Measurements from ENCODE around the gene LIN7B. TPM values are rescaled to one million over a fixed set of nuclear protein-coding genes. Genes with fewer than 3 reads are reported as not detected.
A peak's percentile ranks its signal among the peaks of the same experiment; 100 is the strongest.
"Not testable (repeated sequence)": the region's sequence is repeated elsewhere in the genome, so short reads cannot be mapped to it uniquely, and the experiment has no call there.

LIN7B gene
- total RNA-seq, 4 donors from 2014 or later: 25.7 to 97.9 (median 34.0) TPM

DNA sequence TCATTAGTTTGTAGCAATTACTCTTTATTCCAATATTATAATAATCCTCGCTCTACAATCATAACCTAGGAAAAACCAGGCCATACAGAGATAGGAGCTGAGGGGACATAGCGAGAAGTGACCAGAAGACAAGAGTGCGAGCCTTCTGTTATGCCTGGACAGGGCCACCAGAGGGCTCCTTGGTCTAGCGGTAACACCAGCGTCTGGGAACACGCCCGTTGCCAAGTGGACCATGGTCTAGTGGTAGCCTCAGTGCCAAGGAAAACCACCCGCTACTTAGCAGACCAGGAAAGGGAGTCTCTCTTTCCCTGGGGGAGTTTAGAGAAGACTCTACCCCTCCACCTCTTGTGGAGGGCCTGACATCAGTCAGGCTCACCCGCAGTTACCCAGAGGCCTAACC lies 39.3 kb upstream of the LIN7B start:
- H3K4me3 ChIP-seq; in situ Hi-C loops (cut with MboI; ENCODE audit: low sequenced_read_pairs in 4 of 4); ATAC-seq; H3K36me3 ChIP-seq; H3K9me3 ChIP-seq; H3K27me3 ChIP-seq: not testable (repeated sequence)
- peak overlapping the region; percentile 85 to 95 (median 92) for H3K27ac ChIP-seq
- DNase-seq: peak; percentile 66 to 85
- peaks cover 14 to 16% of the 10 kb centered on the region in 2 donors for H3K4me1 ChIP-seq
- TF ChIP-seq, protein P1, sequence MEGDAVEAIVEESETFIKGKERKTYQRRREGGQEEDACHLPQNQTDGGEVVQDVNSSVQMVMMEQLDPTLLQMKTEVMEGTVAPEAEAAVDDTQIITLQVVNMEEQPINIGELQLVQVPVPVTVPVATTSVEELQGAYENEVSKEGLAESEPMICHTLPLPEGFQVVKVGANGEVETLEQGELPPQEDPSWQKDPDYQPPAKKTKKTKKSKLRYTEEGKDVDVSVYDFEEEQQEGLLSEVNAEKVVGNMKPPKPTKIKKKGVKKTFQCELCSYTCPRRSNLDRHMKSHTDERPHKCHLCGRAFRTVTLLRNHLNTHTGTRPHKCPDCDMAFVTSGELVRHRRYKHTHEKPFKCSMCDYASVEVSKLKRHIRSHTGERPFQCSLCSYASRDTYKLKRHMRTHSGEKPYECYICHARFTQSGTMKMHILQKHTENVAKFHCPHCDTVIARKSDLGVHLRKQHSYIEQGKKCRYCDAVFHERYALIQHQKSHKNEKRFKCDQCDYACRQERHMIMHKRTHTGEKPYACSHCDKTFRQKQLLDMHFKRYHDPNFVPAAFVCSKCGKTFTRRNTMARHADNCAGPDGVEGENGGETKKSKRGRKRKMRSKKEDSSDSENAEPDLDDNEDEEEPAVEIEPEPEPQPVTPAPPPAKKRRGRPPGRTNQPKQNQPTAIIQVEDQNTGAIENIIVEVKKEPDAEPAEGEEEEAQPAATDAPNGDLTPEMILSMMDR (IDR thresholded peaks at IDR 0.05 in 4 of 5, conservative IDR thresholded peaks at IDR 0.05 in 1 of 5): peak; percentile 67 to 84 (median 80)
- intact Hi-C loops (cut with DNase I; ENCODE audit: low total_unique reads): loop anchor here (1.0 to 5.0 kb wide), 5 partner anchors 10 to 1963 kb away; partner anchors contain the start of genes GYS1, RUVBL2, SNRNP70 and ZC3H4

DNA sequence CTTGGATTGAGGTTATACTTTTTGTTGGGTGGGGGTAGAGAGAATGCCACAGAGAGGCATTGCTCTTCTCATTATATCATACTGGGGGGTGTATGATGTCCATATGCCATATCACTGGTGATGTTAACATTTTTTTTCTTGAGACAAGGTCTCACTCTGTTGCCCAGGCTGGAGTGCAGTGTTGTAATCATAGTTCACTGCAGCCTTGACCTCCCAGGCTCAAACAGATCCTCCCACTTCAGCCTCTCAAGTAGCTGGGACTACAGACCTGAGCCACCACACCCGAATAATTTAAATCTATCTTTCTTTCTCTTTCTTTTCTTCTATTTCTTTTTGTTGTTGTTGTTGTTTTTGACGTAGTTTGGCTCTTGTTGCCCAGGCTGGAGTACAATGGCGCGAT lies 33.8 kb upstream of the LIN7B start:
- intact Hi-C loops (cut with DNase I; ENCODE audit: low total_unique reads): no loop called here
- in situ Hi-C loops (cut with MboI; ENCODE audit: low sequenced_read_pairs in 4 of 4): loop anchor here in 1 of 4 donors (10.0 kb wide), 1 partner anchor 124 kb away; no protein-coding TSS in a partner anchor
- H3K9me3 ChIP-seq: no peaks in the 10 kb centered on the region
- DNase-seq: no peak
- peaks cover 0 to 5% of the 10 kb centered on the region in 2 donors for H3K4me1 ChIP-seq
- no peak overlapping the region for H3K4me3 ChIP-seq
- no peaks in the 10 kb centered on the region for H3K36me3 ChIP-seq
- ATAC-seq: no peak
- H3K27me3 ChIP-seq: no peaks in the 10 kb centered on the region
- no peak for TF ChIP-seq POLR2A (IDR thresholded peaks at IDR 0.05)
- TF ChIP-seq, protein P1 (IDR thresholded peaks at IDR 0.05 in 4 of 5, conservative IDR thresholded peaks at IDR 0.05 in 1 of 5): no peak
- H3K27ac ChIP-seq: no peak overlapping the region

DNA sequence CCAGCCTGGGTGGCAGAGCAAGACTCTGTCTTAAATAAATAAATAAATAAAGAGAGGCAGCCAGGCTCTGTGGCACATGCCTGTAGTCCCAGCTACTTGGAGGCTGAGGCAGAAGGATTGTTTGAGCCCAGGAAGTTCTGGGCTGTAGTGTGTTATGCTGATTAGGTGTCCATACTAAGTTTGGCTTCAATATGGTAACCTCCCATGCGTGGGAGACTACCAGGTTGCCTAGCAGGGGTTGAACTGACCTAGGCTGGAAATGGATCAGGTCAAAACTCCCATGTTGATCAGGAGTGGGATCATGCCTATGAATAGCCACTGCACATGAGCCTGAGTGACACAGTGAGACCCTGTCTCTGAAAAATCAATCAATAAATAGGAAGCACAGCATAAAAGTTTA lies 32.9 kb upstream of the LIN7B start:
- H3K4me1 ChIP-seq: peaks cover 3 to 10% of the 10 kb centered on the region in 2 donors
- H3K36me3 ChIP-seq: no peaks in the 10 kb centered on the region
- ATAC-seq (no peak), DNase-seq (no peak)
- H3K4me3 ChIP-seq: no peak overlapping the region
- TF ChIP-seq, protein P1 (IDR thresholded peaks at IDR 0.05 in 4 of 5, conservative IDR thresholded peaks at IDR 0.05 in 1 of 5): no peak
- no peak for TF ChIP-seq POLR2A (IDR thresholded peaks at IDR 0.05)
- H3K9me3 ChIP-seq: no peaks in the 10 kb centered on the region
- H3K27me3 ChIP-seq: no peaks in the 10 kb centered on the region
- no peak overlapping the region for H3K27ac ChIP-seq
- intact Hi-C loops (cut with DNase I; ENCODE audit: low total_unique reads) (no loop called here), in situ Hi-C loops (cut with MboI; ENCODE audit: low sequenced_read_pairs in 4 of 4) (loop anchor here in 1 of 4 donors (10.0 kb wide), 1 partner anchor 124 kb away; no protein-coding TSS in a partner anchor)

DNA sequence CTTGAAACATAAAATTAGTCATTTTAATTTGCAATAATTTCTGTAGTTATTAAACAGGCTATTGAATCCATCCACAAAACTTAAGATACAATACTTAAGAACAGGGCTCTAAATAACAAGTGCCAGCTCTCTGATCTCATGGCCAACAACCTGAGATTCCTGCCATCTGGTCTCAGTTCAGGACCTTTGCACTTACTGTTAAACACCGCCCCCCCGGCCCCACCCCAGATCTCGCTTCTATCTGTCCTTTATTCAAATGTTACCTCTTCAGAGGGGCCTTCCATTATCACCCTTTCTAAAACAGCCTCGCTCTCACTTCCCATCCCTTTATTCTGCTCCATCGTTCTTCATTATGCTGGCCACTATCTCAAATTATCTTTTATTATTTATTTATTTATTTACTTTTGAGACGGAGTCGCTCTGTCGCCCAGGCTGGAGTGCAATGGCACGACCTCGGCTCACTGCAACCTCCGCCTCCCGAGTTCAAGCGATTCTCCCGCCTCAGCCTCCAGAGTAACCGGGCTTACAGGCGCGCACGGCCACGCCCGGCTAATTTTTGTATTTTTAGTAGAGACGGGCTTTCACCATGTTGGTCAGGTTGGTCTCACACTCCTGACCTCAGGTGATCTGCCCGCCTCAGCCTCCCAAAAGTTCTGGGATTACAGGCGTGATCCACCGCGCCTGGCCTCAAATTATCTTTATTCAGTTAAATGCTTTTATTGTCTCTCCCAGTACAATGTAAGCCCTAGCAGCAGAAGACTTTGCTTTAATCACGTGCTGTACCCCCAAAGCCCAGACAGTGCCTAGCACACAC lies 29.8 kb upstream of the LIN7B start:
- no peak for ATAC-seq
- Histone ChIP-seq H3K27ac (peak overlapping the region; percentile 90 to 98 (median 92)), H3K4me1 (peaks cover 18 to 26% of the 10 kb centered on the region in 2 donors), H3K4me3 (peak overlapping the region; percentile 88 to 99 (median 92)), H3K9me3 (no peaks in the 10 kb centered on the region), H3K27me3 (no peaks in the 10 kb centered on the region), H3K36me3 (peaks cover 0 to 12% of the 10 kb centered on the region in 2 donors)
- intact Hi-C loops (cut with DNase I; ENCODE audit: low total_unique reads) (loop anchor here (1.0 kb wide), 1 partner anchor 9 kb away; no protein-coding TSS in a partner anchor), in situ Hi-C loops (cut with MboI; ENCODE audit: low sequenced_read_pairs in 4 of 4) (loop anchor here in 1 of 4 donors (10.0 kb wide), 1 partner anchor 120 kb away; no protein-coding TSS in a partner anchor)
- TF ChIP-seq POLR2A (IDR thresholded peaks at IDR 0.05): no peak
- TF ChIP-seq, protein P1 (IDR thresholded peaks at IDR 0.05 in 4 of 5, conservative IDR thresholded peaks at IDR 0.05 in 1 of 5): no peak
- DNase-seq: no peak
